ENCODE results near the gene TJP2. TPM values are rescaled to one million over a fixed set of nuclear protein-coding genes. Genes with fewer than 3 reads are reported as not detected.

The TJP2 gene
- total and polyA plus RNA-seq, 2 donors (not counting 3 experiments of a cell fraction or from before 2014, with no cell fraction given) = 83.0 to 168 TPM

DNA sequence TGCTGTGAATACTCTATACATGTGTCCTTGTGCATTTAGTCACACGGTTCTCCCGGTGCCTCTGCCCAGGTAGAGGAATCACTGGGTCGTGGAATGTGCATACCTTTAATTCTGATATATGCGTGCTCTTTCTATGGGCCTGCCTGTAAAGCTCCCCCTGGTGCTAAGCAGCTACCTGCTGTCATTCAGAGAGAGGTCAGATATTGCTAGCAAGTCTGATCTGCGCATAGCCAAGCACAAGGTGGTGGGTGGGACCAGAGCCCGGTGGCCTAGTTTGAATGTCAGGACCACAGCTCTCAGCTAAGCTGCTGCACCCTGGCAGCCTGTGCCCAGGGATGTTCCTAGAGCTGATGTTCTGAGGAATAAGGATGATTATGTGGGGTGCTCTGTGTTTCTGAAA is 33.4 kb downstream of the TJP2 start:
- dilution Hi-C loops (cut with MboI; ENCODE audit: extremely low pct_ligation_motif_present, low sequenced_read_pairs) (loop anchor here (10.0 kb wide), 1 partner anchor 53 kb away; no protein-coding TSS in a partner anchor), intact Hi-C loops (cut with micrococcal nuclease) (no loop called here)
- Histone ChIP-seq H3K36me3 (ENCODE audit: control insufficient read depth in 2 of 2, extremely low read depth in 1 of 2, insufficient read depth in 2 of 2, low read length in 2 of 2) (peaks cover 0 to under 1% of the 10 kb centered on the region in 2 experiments), H3K4me3 (replicated peaks in 1 of 3; ENCODE audit: insufficient read depth in 1 of 3, low read depth in 1 of 3, low read length in 3 of 3) (no peak overlapping the region), H3K9ac (replicated peaks; ENCODE audit: extremely low read depth, insufficient read depth, low read length) (no peak overlapping the region), H3K27me3 (ENCODE audit: control insufficient read depth in 2 of 2, insufficient read depth in 2 of 2, low read length in 2 of 2) (no peaks in the 10 kb centered on the region), H2AFZ (ENCODE audit: low read depth, low read length) (no peak overlapping the region), H3K9me1 (replicated peaks; ENCODE audit: control insufficient read depth, extremely low read depth, insufficient read depth, low read length) (no peaks in the 10 kb centered on the region), H4K20me1 (replicated peaks; ENCODE audit: control insufficient read depth, extremely low read depth, insufficient read depth, low read length) (no peaks in the 10 kb centered on the region), H3K27ac (ENCODE audit: insufficient read depth, low read depth, low read length) (no peak overlapping the region), H3K4me2 (ENCODE audit: insufficient read depth, low read length) (no peak overlapping the region), H3K9me3 (replicated peaks; ENCODE audit: control insufficient read depth, insufficient read depth, low read length) (no peaks in the 10 kb centered on the region), H3K4me1 (ENCODE audit: control insufficient read depth, extremely low read depth, insufficient read depth, low read length) (no peaks in the 10 kb centered on the region), H3K79me2 (ENCODE audit: control insufficient read depth, insufficient read depth, low read length) (peaks cover 88% of the 10 kb centered on the region)
- no TSS peak for BruUV-seq (replicated peaks)
- TF ChIP-seq, protein P1, sequence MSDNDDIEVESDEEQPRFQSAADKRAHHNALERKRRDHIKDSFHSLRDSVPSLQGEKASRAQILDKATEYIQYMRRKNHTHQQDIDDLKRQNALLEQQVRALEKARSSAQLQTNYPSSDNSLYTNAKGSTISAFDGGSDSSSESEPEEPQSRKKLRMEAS (IDR thresholded peaks at IDR 0.05; ENCODE audit: insufficient read depth, insufficient read length) = no peak
- ChIA-PET POLR2A (no interaction called here), CTCF (interaction anchor here (0.7 to 2.0 kb wide), 6 partner anchors 10 to 172 kb away, joined by 3 to 8 read pairs (median 4); partner anchors contain the start of gene FXN)
- no peak for FAIRE-seq
- DNase-seq (ENCODE audit: low read depth, low spot score) = no peak

DNA sequence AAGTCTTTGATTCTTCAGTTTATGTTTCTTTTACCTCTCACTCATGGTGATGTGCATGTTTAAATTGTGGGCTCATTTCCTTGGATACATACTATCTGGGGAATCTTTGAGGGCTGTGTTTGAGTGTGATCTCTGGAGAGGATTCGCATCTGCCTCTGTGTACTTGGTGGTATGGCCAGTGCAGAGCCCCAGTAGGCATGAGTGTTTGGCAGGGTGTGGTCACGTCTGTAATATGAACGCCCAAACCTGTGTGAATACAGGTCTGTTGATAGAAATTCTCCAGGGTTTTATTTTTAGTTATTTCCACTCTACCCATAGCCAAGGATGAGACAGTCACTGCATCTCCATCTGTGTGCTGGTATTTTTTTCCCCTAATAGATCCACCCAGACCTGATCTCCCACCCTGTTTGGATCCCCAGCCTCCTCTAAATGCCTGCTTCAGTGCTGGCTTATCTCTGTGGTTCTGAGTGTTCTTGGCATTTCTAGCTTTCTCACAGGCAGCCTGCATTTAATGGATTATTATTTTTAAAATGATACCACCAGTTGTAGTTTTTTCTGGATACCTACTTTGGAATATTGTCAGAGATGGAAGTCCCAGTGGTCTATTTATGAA is 37.5 kb downstream of the TJP2 start:
- Histone ChIP-seq H4K20me1 (replicated peaks; ENCODE audit: control insufficient read depth, extremely low read depth, insufficient read depth, low read length) (no peaks in the 10 kb centered on the region), H3K4me2 (ENCODE audit: insufficient read depth, low read length) (no peak overlapping the region), H2AFZ (ENCODE audit: low read depth, low read length) (no peak overlapping the region), H3K27me3 (ENCODE audit: control insufficient read depth in 2 of 2, insufficient read depth in 2 of 2, low read length in 2 of 2) (no peaks in the 10 kb centered on the region), H3K4me1 (ENCODE audit: control insufficient read depth, extremely low read depth, insufficient read depth, low read length) (peaks cover 9% of the 10 kb centered on the region), H3K27ac (ENCODE audit: insufficient read depth, low read depth, low read length) (no peak overlapping the region), H3K9me3 (replicated peaks; ENCODE audit: control insufficient read depth, insufficient read depth, low read length) (no peaks in the 10 kb centered on the region), H3K9me1 (replicated peaks; ENCODE audit: control insufficient read depth, extremely low read depth, insufficient read depth, low read length) (no peaks in the 10 kb centered on the region), H3K79me2 (ENCODE audit: control insufficient read depth, insufficient read depth, low read length) (peaks cover 58% of the 10 kb centered on the region), H3K9ac (replicated peaks; ENCODE audit: extremely low read depth, insufficient read depth, low read length) (no peak overlapping the region), H3K4me3 (replicated peaks in 1 of 3; ENCODE audit: insufficient read depth in 1 of 3, low read depth in 1 of 3, low read length in 3 of 3) (no peak overlapping the region), H3K36me3 (ENCODE audit: control insufficient read depth in 2 of 2, extremely low read depth in 1 of 2, insufficient read depth in 2 of 2, low read length in 2 of 2) (peaks cover 0 to 3% of the 10 kb centered on the region in 2 experiments)
- BruUV-seq (replicated peaks) = no TSS peak
- no peak for FAIRE-seq
- ChIA-PET CTCF (no interaction called here), POLR2A (no interaction called here)
- intact Hi-C loops (cut with micrococcal nuclease) = no loop called here
- no peak for DNase-seq (ENCODE audit: low read depth, low spot score)
- TF ChIP-seq POLR2A (IDR thresholded peaks at IDR 0.05; ENCODE audit: low read depth, low read length) (no peak), FOS (IDR thresholded peaks at IDR 0.05; ENCODE audit: borderline replicate concordance, insufficient read depth, low read length) (no peak), JUN (IDR thresholded peaks at IDR 0.05; ENCODE audit: borderline replicate concordance, insufficient read depth, insufficient read length, low read depth) (no peak), GATA2 (IDR thresholded peaks at IDR 0.05; ENCODE audit: insufficient read depth, insufficient read length, low read depth, low read length) (no peak), POLR2AphosphoS5 (IDR thresholded peaks at IDR 0.05; ENCODE audit: insufficient read depth, low read depth, low read length) (no peak), MYC (IDR thresholded peaks at IDR 0.05; ENCODE audit: low read depth, low read length) (no peak), EZH2 (IDR thresholded peaks at IDR 0.05; ENCODE audit: borderline replicate concordance, low read depth, low read length, severe bottlenecking) (no peak)
- TF ChIP-seq, protein P2, sequence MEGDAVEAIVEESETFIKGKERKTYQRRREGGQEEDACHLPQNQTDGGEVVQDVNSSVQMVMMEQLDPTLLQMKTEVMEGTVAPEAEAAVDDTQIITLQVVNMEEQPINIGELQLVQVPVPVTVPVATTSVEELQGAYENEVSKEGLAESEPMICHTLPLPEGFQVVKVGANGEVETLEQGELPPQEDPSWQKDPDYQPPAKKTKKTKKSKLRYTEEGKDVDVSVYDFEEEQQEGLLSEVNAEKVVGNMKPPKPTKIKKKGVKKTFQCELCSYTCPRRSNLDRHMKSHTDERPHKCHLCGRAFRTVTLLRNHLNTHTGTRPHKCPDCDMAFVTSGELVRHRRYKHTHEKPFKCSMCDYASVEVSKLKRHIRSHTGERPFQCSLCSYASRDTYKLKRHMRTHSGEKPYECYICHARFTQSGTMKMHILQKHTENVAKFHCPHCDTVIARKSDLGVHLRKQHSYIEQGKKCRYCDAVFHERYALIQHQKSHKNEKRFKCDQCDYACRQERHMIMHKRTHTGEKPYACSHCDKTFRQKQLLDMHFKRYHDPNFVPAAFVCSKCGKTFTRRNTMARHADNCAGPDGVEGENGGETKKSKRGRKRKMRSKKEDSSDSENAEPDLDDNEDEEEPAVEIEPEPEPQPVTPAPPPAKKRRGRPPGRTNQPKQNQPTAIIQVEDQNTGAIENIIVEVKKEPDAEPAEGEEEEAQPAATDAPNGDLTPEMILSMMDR (IDR thresholded peaks at IDR 0.05; ENCODE audit: extremely low read depth in 1 of 2, insufficient read depth in 1 of 2, low read depth in 1 of 2, low read length in 2 of 2) = no peak
- TF ChIP-seq, protein P1 (IDR thresholded peaks at IDR 0.05; ENCODE audit: insufficient read depth, insufficient read length) = no peak
- dilution Hi-C loops (cut with MboI; ENCODE audit: extremely low pct_ligation_motif_present, low sequenced_read_pairs) = no loop called here

All from endothelial cell of umbilical vein (primary cell).